Upper lobe of right lung (tissue), 1 donor: ENCODE results near the gene PCBD2. TPM values are rescaled to one million over a fixed set of nuclear protein-coding genes. Genes with fewer than 3 reads are reported as not detected.

Experiments used
- ATAC-seq: fragments of 200-7000 bp; cut with Tn5 transposase; one replicate; pipeline ENCODE4 v1.9.1; 2020; ENCODE audit warnings: mild to moderate bottlenecking, moderate library complexity
- DNase-seq: peaks from one replicate; pipeline ENCODE4 v3.0.0-alpha.2; 2020
- H3K27ac ChIP-seq: fragments of 200-600 bp; one replicate; pipeline ENCODE4 v1.8.0; 2022
- H3K27me3 ChIP-seq: fragments of 200-600 bp; one replicate; pipeline ENCODE4 v1.8.0; 2022; ENCODE audit warnings: mild to moderate bottlenecking
- H3K36me3 ChIP-seq: fragments of 200-600 bp; one replicate; pipeline ENCODE4 v1.8.0; 2022
- H3K4me1 ChIP-seq: fragments of 200-600 bp; one replicate; pipeline ENCODE4 v1.8.0; 2022
- H3K4me3 ChIP-seq: fragments of 200-600 bp; one replicate; pipeline ENCODE4 v1.8.0; 2022; ENCODE audit warnings: mild to moderate bottlenecking
- H3K9me3 ChIP-seq: fragments of 200-600 bp; one replicate; pipeline ENCODE4 v1.8.0; 2022
- CTCF ChIP-seq: fragments of 200-600 bp; IDR thresholded peaks from one replicate; pipeline ENCODE4 v1.8.0; 2022; ENCODE audit warnings: antibody characterized with exemption
- intact Hi-C: fragments of 100-400 bp; cut with DNase I; formaldehyde crosslinking; loops from one replicate; pipeline ENCODE4 v1.11.0; 2022
- total RNA-seq: library from RNA; stranded (reverse); fragmentation: NEBNext Ultra II Directional; extraction: Animal tissue kit (Norgen Biotek cat#: 25700); gene quantifications from one replicate; pipeline ENCODE4 v1.2.1, GENCODE V29; 2021
- donor health status: DM: no; HTN: yes; CAD: no; lungs with severe emphysema.

PCBD2 gene
- total RNA-seq, 1 donor from 2014 or later, result 11.2 TPM

GRCh38 chr5:134949316-134949715, 44.4 kb downstream of the PCBD2 start:
- Histone ChIP-seq H3K4me1 (no peaks in the 10 kb centered on the region), H3K9me3 (no peaks in the 10 kb centered on the region), H3K27ac (no peak overlapping the region), H3K4me3 (no peak overlapping the region), H3K27me3 (no peaks in the 10 kb centered on the region), H3K36me3 (no peaks in the 10 kb centered on the region)
- TF ChIP-seq CTCF, result no peak
- intact Hi-C loops, result no loop called here
- DNase-seq (no peak), ATAC-seq (no peak)

- Histone ChIP-seq H3K4me3 (no peak overlapping the region), H3K27me3 (no peaks in the 10 kb centered on the region), H3K4me1 (no peaks in the 10 kb centered on the region), H3K9me3 (no peaks in the 10 kb centered on the region), H3K36me3 (peaks cover 16% of the 10 kb centered on the region), H3K27ac (no peak overlapping the region)
- intact Hi-C loops, result no loop called here
- DNase-seq (no peak), ATAC-seq (no peak)
- no peak for TF ChIP-seq CTCF
Observed at GRCh38 chr5:134957920-134958608, 53.1 kb downstream of the PCBD2 start.

- no peak for DNase-seq
- ATAC-seq, result no peak
- TF ChIP-seq CTCF, result no peak
- intact Hi-C loops, result no loop called here
- Histone ChIP-seq H3K27ac (no peak overlapping the region), H3K27me3 (no peaks in the 10 kb centered on the region), H3K4me3 (no peak overlapping the region), H3K9me3 (no peaks in the 10 kb centered on the region), H3K36me3 (peaks cover 16% of the 10 kb centered on the region), H3K4me1 (no peaks in the 10 kb centered on the region)
Observed at GRCh38 chr5:134958755-134959154, 53.8 kb downstream of the PCBD2 start.

- Histone ChIP-seq H3K9me3 (no peaks in the 10 kb centered on the region), H3K36me3 (peaks cover 21% of the 10 kb centered on the region), H3K4me3 (no peak overlapping the region), H3K4me1 (no peaks in the 10 kb centered on the region), H3K27me3 (no peaks in the 10 kb centered on the region), H3K27ac (no peak overlapping the region)
- no peak for DNase-seq
- intact Hi-C loops, result no loop called here
- no peak for TF ChIP-seq CTCF
- no peak for ATAC-seq
Observed at GRCh38 chr5:134963098-134963497, 58.2 kb downstream of the PCBD2 start.

GRCh38 chr5:134964359-134965270, 59.7 kb downstream of the PCBD2 start:
- peaks cover 21% of the 10 kb centered on the region for H3K36me3 ChIP-seq
- H3K27ac ChIP-seq, result no peak overlapping the region
- no peak for TF ChIP-seq CTCF
- no peaks in the 10 kb centered on the region for H3K27me3 ChIP-seq
- DNase-seq (no peak), ATAC-seq (no peak)
- no peak overlapping the region for H3K4me3 ChIP-seq
- H3K9me3 ChIP-seq, result no peaks in the 10 kb centered on the region
- no peaks in the 10 kb centered on the region for H3K4me1 ChIP-seq
- intact Hi-C loops, result no loop called here
